ENCODE measurements around the gene GORAB.

Gene GORAB

DNA sequence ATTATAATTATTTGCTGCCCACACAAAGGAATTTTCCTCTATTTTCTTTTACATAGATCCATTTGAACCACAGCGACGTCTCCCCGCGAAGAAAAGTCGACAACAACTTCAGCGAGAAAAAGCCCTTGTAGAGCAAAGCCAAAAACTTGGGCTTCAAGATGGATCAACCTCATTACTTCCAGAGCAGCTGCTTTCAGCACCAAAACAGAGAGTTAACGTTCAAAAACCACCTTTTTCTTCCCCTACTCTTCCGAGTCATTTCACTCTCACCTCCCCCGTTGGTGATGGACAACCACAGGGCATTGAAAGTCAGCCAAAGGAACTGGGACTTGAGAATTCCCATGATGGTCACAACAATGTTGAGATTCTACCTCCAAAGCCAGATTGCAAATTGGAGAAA is 7.2 kb downstream of the GORAB start:
- no peak for DNase-seq

DNA sequence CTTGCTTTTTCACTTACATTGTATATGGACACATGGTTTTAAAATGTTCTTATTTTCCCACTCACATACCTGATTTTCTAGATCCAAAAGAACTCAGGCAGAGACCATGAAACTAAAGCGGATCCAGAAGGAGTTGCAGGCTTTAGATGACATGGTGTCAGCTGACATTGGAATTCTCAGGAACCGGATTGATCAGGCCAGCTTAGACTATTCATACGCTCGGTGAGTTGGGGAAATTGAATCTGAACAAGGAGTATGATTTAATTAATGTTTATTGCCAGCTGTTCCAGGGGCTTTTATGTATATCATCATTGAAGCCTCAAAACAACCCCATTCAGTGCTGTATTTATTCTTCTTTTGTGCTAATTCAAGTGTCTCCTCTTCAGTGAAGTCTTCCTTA is 12.7 kb downstream of the GORAB start:
- no peak for DNase-seq

DNA sequence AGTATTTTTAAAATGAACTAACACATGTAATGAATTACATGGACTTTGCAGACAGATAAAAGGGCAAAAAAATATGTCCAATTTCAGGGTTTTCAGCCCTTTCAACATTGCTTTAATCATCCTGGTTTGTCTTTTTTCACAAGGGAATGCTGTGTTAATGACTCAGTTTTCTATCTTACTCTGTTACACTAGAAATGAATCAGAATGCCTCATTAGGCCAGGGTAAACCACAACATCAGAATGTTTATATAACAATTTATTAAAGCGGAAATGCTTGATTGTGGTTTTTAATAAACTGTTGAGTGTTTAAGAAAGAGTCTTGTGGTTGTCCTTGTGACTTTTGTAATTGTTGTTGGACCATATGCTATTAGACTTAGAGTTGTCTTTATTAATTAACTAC is 13.5 kb downstream of the GORAB start:
- no peak for DNase-seq

DNA sequence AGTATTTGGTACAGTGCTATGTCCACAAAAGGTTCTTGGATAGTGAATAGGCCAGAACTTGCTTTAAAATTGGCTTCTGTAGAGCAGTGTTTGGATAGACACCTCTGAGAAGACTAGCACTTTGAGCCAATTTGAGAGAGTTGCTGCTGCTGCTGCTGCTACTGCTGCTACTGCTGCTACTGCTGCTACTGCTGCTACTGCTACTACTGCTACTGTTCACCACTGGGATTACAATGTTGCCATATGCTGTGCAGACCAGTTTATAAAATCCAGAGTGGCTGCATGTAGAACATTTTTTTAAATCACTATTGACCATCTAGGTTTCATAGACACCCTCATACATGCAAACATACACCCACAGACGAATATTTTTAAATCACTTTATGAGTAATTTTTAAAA is 15.3 kb downstream of the GORAB start:
- DNase-seq: no peak

DNA sequence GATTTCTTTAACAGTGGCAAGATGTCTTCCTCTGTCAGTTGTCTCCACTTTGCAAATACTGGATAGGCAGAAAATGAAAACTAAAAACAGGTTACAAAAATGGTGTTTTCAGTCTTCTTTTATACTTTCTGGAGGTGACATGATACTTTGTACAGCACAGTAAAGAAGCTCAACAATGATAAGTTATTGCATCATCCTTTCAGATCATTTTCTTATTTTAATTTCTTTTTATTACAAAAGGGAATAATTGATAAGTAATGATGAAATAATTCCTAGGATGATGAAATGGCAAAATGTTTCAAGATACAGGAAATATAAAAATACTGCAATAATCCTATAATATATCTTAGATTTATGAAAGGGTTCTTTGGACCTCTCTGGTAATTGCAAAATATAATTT is 16.5 kb downstream of the GORAB start:
- DNase-seq: no peak

DNA sequence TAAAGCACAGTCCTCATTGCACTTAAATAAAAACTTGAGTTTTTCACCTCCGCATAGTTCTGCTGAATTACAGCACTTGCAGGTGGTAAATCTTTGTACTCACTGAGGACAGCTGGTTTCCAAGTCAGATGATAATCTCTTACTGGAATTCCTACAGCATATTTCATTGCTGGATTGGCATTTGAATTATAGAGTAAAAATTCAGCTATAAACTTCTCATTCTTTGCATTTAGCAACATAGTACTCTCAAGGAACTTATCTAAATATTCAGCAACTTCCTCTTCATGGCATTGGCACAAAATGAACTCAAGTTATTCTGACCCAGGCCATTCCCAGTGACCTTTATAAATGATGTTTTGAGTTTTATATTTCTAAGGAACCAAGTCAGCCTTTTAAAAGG is 23.4 kb downstream of the GORAB start:
- no peak for DNase-seq

DNA sequence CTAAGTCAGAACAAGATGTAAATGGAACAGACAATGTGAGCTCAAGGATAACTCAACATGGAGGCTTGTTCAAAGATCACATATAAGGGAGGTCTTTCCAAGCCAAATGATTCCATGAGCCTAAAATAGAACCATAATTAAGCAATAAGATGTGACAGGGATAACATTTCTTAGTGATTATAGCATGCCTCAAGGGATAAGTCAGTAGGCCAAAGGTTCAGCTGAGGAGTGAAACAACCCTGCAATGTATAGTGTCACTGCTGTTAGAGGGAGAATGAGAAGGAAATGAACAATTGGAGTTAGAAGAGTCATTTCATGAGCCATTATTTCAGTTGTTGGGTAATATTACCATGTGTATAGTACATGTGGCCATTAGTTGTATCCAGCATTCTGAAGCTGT is 25.0 kb downstream of the GORAB start:
- DNase-seq: no peak

DNA sequence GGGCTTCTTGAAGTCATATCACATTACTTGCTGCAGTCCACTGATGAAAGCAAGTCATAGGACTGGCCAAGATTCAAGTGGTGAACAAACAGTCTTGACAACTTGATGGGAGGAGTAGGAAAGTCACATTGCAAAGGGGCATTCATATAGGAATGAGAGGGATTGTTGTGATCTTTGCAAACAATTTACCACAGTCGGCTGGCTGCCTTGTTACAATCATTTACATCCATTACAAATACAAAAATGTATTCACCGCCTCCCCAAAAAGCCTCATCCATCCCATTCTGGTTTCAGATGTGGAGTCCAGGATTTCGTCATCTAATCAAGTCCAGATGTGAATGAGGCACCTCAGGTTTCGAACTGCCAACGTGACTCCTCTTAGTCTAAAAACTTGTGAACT is 26.8 kb downstream of the GORAB start:
- no peak for DNase-seq

DNA sequence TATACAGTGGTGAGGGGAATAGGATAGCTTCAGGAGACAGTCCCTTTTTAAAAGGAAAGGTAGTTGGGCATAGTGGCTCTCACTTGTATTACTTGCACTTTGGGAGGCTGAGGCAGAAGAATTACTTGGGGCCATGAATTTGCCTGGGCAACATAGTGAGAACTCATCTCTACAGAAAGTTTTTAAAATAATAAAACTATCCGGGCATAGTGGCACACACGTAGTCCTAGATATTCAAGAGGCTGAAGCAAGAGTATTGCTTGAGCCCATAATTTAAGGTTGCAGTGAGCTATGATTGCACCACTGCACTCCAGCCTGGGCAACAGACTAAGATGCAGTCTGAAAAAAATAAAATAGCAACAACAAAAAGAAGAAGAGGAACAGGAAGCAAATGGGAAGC is 27.2 kb downstream of the GORAB start:
- no peak for DNase-seq

DNA sequence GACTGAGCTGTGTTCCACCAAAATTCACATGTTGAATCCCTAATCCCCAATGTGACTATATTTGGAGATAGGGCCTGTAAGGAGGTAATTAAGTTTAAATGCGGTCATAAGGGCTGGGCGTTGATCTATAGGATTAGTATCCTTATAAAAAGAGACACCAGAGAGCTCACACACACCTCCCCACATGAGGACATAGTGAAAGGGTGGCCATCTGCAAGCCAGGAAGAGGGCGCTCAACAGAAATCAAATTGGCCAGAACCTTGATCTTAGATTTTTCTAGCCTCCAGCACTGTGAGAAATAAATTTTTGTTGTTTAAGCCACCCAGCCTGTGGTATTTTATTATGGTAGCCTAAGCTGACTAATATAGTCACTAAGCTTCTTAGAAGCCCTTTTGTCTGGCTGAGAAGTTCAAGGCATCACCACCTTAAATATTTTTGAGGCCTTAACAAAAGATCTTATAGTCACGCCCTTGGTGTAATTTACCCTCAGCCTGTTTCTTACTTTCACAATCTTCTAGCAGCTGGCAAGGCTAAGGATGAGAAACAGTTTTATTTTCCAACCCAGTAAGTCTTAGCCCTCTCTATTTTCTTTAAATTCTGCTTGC is 28.8 kb downstream of the GORAB start:
- no peak for DNase-seq

DNA sequence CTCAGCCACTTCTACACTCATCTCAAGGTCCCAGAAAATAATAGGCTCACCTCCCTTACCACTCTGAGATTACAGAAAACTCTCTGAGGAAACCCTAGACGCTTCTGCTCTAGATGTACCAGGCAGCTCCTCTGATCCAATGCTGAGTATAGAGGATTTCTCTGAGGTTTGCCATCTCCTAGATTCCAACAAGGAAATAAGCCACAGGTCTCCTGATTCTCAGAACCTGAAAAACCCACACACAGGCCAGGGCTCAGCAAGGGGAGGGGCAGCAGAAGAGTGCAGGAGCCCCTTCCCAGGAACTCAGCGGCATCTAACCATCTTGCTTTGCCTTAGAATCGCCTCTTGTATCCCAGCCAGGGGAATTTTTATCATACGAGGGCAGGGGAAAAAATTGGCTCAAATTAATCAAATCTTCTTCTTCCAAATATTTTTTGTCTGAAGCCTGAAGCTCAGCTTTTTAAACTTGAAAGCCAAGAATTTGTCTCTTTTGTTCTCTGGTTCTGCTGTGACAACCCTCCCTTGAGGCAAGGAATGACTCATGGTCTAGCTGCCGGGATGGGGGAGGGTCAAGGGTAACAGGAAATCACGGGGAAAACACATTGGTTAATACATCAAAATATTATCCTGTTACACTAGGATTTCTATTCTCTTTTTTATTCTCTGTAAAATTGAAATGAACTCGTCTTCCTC is 30.8 kb downstream of the GORAB start:
- DNase-seq: no peak

DNA sequence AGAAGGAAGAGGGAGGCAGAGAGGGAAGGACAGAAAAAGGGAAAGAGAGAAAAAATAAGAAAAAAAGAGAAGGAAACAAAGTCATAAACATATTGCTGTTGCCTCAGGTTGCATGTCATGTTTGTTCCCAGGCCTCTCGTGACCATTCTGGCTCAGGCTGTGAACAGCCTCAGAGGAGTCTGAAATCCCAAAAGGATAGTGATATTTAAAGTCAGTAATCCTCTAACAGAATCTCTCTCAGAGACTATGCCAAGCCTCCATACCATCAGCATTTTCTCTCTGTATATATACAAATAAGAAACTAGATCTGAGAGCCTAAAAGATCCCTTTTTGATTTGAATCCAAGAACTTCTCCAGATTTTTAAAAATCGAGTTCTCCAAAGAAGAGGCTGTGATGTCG is 35.2 kb downstream of the GORAB start:
- DNase-seq: no peak

DNA sequence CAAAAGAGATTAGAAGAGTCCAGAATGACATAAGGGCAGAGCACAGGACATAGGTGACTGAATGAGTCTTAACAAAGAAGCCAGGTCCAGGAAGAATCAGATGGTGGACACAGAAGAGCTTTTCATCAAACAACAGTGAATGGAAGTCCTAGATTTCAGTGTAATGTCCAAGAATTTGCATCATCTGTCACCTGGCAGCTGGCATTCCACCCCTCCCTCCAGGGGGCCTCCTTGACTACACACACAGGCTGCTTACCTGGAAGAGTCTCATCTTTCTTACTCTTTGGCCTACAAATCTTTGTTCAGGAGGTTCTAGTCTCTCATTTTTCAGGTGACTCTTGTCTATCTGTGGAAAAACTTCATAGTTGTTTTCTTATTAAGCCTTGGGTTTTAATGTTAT is 36.2 kb downstream of the GORAB start:
- no peak for DNase-seq

DNA sequence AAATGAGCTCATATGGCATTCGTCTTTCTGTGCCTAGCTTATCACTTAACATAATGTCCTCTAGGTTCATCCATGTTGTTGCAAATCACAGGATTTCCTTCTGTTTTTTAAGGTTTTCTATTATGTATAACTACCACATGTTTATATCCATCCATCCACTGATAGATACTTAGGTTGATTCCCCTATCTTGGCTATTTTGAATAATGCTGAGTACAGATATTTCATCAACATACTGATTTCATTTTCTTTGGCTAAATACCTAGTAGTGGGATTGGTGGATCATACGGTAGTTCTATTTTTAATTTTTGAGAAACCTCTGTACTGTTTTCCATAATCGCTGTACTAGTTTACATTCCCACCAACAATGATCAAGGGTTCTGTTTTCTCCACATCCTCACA is 45.0 kb downstream of the GORAB start:
- DNase-seq: no peak

DNA sequence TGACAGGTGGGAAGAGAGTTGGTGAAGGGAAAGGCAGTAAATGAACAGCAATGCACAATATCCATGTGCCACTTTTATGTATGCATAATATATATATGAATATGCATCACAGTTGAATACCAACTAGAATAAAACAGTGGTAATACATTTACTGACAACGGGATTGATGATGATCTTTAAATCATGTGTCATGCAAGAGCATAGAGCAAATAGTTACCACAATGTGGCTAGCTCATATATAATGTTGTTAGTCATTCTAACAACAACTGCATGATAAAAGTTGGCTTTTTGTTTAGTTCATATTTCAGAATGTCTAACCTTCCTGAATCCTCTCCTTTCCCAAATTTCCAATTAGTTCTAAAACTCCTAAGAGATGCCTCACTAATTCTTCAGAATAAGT is 46.4 kb downstream of the GORAB start:
- no peak for DNase-seq

DNA sequence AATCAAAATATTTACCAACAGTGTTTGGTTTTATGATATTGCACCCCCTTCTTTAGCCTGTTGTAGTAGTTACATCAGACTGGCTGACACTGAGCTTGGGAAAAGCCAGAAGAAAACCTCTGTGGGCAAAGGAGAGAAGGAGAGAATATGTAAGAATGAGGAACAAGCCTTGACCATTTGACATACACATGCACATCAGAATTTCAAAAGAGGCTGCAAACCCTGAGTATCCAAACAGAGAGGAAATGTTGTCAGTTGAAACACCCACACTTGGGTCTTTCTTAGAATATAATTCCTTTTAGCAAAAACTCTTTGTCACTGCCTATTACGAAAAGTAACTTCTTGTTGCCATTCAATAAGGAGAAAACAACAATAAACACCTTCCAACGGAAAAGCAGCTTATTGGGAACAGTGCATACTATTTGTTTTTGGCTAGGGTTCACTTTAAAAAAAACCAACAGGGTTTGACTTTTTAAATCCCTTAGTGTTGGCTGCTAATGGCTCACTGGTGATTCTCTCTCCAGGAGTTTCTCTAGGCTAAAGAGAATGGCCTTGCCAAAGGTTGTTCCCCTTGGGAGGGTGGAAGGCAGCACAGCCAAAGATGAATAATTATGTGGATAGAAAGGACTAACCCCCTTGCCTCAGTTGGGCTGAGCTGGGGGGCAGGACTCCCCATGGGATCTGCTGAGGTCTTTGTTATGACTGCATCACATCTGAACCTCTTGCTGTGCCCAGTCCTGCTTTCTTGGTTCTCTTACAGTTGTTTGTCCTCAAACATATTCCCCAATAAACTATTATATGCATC is 48.9 kb downstream of the GORAB start:
- no peak for DNase-seq

DNA sequence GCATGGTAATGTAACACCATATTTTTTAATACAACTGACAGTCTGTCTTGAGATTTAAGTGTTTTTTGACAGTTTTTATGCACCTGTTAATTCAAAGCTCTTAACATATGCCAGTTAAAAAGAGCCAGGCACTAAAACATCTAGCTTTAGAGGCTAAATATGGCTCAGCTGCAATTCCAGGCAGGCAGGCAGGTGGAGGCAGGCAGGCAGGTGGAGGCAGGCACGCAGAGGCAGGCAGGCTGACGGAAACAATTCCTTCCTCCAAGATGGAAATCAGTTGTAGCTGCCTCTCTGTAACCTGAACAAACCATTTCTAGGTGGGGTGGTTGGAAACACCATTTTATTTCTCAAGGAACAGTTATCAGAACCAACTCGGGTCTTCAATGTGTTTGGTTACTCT is 51.2 kb downstream of the GORAB start:
- DNase-seq: peak; percentile 77

DNA sequence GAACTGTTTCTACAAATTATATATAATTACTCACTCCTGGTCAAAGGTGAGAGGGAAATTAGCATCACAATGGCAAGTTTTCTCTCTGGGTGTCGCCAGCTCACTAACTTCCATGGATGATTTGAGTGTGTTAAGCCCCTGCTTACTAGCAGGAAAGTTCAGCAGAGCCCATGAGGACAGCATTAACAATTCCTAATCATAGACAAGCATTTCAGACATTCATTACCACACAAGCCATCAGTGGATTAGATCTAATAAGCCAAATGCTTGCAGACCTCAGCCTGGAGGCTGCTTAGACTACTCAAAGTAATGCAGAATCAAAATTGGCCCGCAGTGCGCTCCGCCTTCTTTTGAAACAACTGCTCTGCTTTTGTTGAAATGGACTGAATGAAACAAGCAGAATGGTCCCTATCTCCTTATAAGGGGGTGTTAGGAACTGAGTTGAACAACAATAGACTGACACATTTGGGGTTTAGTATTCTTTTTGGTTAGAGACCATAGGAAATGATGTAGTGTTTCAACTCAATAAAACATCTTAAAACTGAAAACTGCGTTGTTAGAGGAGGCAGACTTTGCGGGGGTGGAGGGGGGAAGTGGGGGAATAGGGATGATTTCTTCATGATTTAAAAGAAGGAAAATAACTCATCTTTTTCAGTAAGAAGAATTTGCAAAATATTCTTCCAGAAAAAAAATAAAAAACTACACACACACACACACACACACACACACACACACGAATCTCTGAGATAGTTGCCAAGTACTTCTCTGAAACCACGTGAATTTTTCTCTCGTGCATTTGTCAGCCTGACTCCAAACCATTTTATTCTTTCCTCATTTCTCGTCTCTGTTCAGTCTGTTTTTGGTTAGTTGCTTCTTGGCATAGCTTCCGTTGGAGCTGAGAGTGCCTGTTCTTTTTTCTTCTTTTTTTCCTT is 54.6 kb downstream of the GORAB start:
- no peak for DNase-seq

DNA sequence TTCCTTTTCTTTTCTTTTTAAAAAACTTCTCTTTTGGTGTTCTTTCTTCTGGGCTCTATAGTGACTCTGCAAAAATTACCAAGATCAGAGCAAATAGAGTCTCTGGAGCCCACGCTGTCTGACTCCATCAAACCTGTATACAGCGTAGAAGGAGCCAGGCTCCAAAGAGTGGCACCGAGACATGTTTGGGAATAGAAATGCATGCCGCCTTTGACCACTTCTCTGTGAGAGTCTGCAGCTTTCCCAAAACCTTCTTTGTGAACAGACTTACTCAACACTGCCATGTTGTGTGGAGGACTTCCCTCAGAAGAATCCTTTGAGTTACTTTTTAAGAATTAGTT is 55.3 kb downstream of the GORAB start:
- DNase-seq: no peak

DNA sequence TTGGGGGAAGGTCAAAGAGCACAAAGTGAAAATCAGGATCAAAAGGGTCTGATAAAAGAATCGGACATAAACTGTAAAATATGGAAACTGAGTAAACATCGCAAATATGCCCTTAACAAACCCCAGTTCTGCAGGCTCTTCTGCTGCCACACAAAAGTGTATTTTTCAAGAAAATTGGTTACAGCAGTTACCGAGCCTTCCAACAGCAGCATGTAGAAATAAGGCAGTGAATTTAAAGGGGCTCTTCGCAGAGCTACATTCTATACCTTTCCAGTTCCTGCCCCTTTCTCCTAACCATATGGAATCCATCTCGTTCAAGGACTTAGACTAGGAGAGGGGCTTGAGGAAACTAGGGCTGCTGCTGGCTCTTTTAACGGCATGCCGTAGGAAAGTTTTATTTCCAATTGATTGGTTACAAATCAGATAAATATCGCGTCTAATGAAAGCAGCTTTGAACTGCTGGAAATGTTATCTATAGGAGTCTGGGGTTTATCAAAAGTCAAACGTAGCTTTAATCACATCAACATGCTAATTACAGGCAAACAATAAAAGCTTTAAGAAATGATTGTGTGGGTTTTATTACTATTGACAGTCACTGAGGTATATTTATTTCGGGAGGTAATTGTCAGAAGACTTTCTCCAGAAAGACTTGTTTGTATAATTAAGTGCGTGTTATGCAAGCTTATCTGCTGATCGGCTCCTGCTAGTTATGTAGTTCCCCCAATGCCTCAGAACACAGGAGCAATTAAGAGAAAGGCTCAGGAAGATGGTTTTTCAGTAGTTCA is 59.1 kb downstream of the GORAB start:
- DNase-seq: peak; percentile 26

DNA sequence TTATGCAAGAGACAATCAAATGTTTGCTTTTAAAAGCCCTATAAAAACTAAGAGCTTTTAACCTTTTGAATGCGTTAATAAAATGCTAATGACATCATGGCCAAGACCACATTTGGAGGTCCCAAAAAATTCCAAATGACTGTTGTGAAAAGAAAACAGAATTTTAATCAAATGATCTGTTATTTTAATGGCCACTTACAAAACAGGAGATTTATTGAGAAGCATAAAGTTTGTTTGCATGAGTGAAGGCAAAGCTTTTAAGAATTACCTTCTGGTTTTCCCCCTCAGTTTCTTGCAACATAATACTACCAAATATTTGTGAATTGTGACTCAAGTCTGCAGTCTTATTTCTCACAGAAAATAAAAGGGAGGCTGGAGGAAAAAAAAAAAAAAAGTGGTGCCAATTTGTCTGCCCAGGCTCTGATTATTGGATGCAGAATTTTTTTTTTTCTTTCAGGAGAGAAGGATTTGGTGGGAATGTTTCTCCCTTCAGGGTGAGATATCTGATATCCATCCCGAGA is 60.7 kb downstream of the GORAB start:
- no peak for DNase-seq

Measured in NCI-H524 treated with DMSO at 0.1 percent for 48 hours (cell line).